Measurements from ENCODE around the gene TMED7.

- TF ChIP-seq CTCF (IDR thresholded peaks at IDR 0.05) (no peak), POLR2A (IDR thresholded peaks at IDR 0.05) (no peak)
These were observed 1.5 kb upstream of the TMED7 start for GRCh38 chr5:115627295-115627865.

Data from uterus (tissue), 2 donors.